GM19452 (cell line): Measurements from ENCODE around the gene ANKMY1.

Experiments used
- ATAC-seq: cut with Tn5 transposase; IDR thresholded peaks from one replicate; pipeline ENCODE4 v1.9.1; 2021; ENCODE audit not compliant: unreplicated experiment

Gene ANKMY1

GRCh38 chr2:240480834-240481623, 76.8 kb downstream of the ANKMY1 start:
- no peak for ATAC-seq

DNA sequence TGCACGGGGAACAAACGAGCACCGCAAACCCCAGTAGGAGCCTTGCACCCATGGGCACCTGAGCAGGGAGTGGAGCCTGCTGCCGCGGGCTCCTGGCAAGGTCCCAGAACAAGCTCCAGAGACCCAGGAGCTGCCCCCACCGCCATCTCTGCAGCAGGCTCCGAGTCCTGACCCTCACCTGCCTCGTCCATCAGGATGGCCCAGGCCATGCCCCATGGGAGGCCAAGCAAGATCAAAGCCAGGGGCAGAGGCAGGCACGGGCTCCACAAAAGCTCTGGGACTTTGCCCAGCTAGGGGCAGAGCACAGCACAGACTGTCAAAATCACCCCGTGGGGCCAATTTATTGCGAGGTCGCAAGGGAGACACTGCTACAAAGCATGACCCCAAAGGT, 78.7 kb downstream of the ANKMY1 start:
- no peak for ATAC-seq

DNA sequence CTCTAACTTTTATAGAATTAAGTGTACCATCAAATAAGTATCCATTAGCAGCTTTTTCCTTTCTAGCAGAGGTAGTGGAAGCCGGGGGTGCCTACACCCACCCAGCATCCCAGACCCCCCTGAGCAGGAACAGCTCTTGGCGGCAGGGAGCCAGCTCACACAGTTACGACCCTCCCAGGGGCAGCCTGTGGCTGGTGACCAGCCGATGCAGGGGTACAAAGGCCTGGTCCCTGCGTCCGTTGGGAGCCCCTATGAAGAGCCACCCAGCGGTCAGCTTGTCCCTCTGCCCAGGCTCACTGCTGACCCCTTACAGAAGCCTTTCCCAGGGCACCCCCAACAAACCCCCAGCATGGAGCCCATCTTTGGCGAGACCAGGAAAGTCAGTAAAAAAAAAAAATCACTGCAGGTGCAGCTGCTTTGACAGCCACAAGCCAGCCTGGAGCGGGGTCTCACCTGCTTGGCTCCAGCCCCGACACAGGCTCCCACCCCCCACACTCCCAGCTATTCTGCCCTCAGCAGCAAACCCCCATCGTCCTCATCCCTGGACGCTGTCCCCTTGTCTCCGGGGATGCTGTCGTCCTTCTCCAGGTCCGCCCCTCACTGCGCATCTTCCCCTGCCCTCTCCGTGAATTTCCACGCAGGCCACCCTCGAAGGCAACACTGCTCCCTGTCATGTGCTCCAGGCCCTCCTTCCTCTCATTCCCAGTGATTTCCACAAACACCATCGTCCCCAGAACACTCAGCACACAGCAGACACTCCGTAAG, 79.3 kb downstream of the ANKMY1 start:
- no peak for ATAC-seq

DNA sequence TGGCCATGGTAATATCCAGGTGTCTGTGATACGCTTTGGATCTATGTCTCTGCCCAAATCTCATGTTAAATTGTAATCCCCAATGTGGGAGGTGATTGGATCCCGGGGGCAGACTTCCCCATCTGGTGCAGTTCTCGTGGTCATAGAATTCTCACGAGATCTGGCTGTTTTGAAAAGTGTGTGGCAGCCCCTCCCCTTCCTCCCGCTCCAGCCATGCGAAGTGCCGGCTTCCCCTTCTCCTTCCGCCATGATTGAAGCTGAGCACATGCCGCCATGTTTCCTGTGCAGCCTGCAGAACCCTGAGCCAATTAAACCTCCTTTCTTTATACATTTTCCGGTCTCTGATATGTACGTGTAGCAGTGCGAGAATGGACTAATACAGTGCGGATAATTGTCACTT, 79.9 kb downstream of the ANKMY1 start:
- no peak for ATAC-seq

DNA sequence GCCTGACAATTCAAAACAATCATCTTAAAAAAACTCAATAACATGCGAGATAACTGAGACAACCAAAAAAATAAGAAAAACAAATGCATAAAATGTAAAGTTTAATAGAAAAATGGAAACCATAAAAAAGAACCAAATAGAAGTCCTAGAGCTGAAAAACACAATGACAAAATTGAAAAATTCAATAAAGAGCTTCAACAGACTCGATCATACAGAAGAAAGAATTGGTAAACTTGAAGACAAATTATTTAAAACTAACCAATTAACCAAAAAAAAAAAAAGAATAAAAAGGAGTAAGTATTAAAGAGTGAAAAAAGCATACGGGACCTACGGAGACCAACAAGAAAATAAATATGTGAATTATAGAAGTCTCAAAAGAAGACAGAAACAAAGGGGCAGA, 84.6 kb downstream of the ANKMY1 start:
- no peak for ATAC-seq

- ATAC-seq, result no peak
Observed at GRCh38 chr2:240472078-240472790, 85.6 kb downstream of the ANKMY1 start.

- no peak for ATAC-seq
Observed at GRCh38 chr2:240469740-240470139, 88.0 kb downstream of the ANKMY1 start.

- no peak for ATAC-seq
Observed at GRCh38 chr2:240469239-240469636, 88.5 kb downstream of the ANKMY1 start.

- ATAC-seq, result no peak
Observed at GRCh38 chr2:240468303-240469238, 89.2 kb downstream of the ANKMY1 start.

DNA sequence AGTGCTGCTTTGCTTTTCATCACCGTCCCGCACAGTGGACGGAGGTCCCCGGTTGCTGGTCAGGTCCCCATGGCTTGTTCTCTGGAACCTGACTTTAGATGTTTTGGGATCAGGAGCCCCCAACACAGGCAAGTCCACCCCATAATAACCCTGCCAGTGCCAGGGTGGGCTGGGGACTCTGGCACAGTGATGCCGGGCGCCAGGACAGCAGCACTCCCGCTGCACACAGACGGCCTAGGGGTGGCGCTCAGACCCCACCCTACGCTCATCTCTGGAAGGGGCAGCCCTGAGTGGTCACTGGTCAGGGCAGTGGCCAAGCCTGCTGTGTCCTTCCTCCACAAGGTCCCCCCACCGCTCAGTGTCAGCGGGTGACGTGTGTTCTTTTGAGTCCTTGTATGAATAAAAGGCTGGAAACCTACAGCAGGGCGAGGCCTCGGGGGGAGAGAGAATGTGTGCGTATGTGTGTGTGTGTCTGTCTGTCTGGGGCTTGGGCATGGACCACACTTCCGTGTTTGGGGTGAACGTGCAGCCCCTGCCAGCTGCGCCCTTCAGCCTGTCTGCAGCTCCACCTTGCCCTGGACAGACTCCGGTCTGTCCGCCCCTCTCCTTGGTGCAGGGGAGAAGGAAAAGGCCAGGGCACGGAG, 90.0 kb downstream of the ANKMY1 start:
- no peak for ATAC-seq

GRCh38 chr2:240467149-240467642, 90.6 kb downstream of the ANKMY1 start:
- no peak for ATAC-seq

DNA sequence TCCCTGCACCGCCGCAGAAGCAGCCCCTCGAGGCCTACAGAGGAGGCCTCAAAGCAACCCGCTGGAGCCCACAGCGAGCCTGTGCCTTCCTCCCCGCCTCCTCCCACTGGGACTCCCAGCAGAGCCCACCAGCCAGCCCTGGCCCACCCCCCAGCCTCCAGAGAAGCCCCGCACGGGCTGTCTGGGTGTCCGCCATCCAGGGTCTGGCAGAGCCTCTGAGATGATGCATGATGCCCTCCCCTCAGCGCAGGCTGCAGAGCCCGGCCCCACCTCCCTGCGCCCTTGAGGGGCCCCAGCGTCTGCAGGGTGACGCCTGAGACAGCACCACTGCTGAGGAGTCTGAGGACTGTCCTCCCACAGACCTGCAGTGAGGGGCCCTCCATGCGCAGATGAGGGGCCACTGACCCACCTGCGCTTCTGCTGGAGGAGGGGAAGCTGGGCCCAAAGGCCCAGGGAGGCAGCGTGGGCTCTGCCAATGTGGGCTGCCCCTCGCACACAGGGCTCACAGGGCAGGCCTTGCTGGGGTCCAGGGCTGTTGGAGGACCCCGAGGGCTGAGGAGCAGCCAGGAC, 91.1 kb downstream of the ANKMY1 start:
- no peak for ATAC-seq

DNA sequence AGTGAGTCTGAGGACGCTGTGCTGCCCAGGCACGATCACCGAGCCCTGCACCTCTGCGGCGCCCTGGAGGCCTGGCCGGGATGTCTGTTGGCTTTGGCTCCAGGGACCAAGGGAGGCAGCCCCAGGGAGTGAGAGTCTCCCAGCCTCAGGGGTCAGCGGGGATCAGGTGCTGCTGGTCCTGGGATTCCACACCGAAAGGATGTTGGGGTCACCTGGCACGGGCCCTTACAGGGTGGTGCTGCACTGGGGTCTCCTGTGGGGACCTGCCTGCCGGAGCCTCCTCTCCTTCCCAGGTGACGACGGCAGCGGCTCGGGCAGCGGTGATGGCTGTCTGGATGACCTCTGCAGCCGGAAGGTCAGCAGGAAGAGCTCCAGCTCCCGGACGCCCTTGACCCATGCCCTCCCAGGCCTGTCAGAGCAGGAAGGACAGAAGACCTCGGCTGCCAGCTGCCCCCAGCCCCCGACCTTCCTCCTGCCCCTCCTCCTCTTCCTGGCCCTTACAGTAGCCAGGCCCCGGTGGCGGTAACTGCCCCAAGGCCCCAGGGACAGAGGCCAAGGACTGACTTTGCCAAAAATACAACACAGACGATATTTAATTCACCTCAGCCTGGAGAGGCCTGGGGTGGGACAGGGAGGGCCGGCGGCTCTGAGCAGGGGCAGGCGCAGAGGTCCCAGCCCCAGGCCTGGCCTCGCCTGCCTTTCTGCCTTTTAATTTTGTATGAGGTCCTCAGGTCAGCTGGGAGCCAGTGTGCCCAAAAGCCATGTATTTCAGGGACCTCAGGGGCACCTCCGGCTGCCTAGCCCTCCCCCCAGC, 91.8 kb downstream of the ANKMY1 start:
- ATAC-seq, result no peak

- no peak for ATAC-seq
Observed at GRCh38 chr2:240465268-240465764, 92.5 kb downstream of the ANKMY1 start.

DNA sequence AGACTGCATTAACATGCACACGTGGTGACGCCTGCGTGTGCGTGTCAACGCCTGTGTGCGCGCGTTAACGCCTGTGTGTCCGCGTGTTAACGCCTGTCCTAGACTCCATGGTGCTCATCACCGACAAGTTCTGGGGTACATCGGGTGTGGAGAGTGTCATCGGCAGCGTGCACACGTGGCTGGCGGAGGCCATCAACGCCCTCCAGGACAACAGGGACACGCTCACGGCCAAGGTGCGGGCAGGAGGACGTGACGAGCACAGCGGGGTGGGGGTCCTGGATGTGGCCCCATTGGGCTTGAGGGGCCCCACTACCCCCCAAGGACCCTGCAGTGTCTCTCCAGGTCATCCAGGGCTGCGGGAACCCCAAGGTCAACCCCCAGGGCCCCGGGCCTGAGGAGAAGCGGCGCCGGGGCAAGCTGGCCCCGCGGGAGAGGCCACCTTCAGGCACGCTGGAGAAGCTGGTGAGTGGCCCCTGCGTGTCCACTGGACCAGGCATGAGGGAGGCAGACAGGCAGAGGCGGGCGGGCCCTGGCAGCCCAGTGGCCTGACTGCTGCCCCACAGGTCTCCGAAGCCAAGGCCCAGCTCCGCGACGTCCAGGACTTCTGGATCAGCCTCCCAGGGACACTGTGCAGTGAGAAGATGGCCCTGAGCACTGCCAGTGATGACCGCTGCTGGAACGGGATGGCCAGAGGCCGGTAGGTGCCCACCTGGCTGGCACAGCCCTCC, 93.1 kb downstream of the ANKMY1 start:
- no peak for ATAC-seq

- no peak for ATAC-seq
Observed at GRCh38 chr2:240463866-240464481, 93.8 kb downstream of the ANKMY1 start.

DNA sequence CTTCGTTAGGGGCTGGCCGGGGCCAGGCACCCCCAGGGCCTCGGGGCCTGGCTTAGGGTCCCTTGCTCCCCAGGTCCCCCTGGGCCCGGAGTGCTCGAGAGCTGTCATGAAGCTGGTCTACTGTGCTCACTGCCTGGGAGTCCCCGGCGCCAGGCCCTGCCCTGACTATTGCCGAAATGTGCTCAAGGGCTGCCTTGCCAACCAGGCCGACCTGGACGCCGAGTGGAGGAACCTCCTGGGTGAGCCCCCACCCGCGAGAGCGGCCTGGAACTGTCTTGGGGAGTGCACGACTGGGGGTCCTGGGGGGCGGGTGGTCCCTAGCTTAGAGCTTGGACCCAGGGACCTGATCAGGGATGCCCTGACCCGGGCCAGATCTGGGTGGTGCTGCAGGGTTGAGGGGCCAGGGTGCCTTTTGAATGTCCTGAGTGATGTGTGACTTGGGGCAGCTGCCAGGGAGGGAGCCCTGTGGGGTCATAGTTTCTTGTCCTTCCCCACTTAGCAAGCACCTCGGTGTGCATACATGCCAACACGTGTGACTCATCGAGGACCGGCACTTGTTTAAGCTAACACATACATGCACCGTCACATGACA, 94.4 kb downstream of the ANKMY1 start:
- no peak for ATAC-seq
